GM12878 (cell line): ENCODE results near the gene MRPL30. TPM values are rescaled to one million over a fixed set of nuclear protein-coding genes. Genes with fewer than 3 reads are reported as not detected.

ENCODE experiments used
- CREB1 ChIP-seq: IDR thresholded peaks from 2 replicates; pipeline ENCODE4 v1.6.1; 2012; ENCODE audit warnings: low read depth, mild to moderate bottlenecking, inconsistent platforms
- EGR1 ChIP-seq, 2 experiments: IDR thresholded peaks; 1 replicate in 1 of 2; 2 replicates in 1 of 2; pipeline ENCODE4 v1.6.1; 2011 to 2012; ENCODE audit warnings: low read depth in 2 of 2, low read length in 2 of 2, borderline replicate concordance in 1 of 2, mild to moderate bottlenecking in 1 of 2, moderate library complexity in 1 of 2
- GATAD2B ChIP-seq: fragments of 450-650 bp; conservative IDR thresholded peaks from 2 replicates; pipeline ENCODE4 v1.6.1; 2017; ENCODE audit warnings: low read depth, mild to moderate bottlenecking, moderate library complexity
- HDGF ChIP-seq: fragments of 450-650 bp; IDR thresholded peaks from 2 replicates; pipeline ENCODE4 v1.6.1; 2016; ENCODE audit warnings: antibody characterized with exemption
- IKZF1 ChIP-seq: fragments of 450-650 bp; conservative IDR thresholded peaks from 2 replicates; pipeline ENCODE4 v1.6.1; 2017; ENCODE audit warnings: antibody characterized with exemption, mild to moderate bottlenecking
- KDM1A ChIP-seq: fragments of 200-600 bp; sonication (generic); IDR thresholded peaks from 2 replicates; pipeline ENCODE4 v1.6.1; 2016; ENCODE audit warnings: borderline replicate concordance
- MXI1 ChIP-seq: fragments of 150-350 bp; IDR thresholded peaks from 2 replicates; pipeline ENCODE4 v1.6.1; 2011; ENCODE audit warnings: low read depth, mild to moderate bottlenecking, inconsistent platforms, low read length, improper control_type of control experiment
- NR2C2 ChIP-seq: IDR thresholded peaks from 2 replicates; pipeline ENCODE4 v1.6.1; 2011; ENCODE audit warnings: borderline replicate concordance, low read depth; ENCODE audit not compliant: control insufficient read depth, insufficient read length
- NRF1 ChIP-seq: conservative IDR thresholded peaks from 2 replicates; pipeline ENCODE4 v1.6.1; 2011; ENCODE audit warnings: mild to moderate bottlenecking, low read depth, low read length, improper control_type of control experiment
- POLR2A ChIP-seq: IDR thresholded peaks from 2 replicates; pipeline ENCODE4 v1.6.1; 2011; ENCODE audit warnings: low read depth, mild to moderate bottlenecking, low read length
- POLR2AphosphoS5 ChIP-seq: IDR thresholded peaks from 2 replicates; pipeline ENCODE4 v1.6.1; 2011; ENCODE audit warnings: mild to moderate bottlenecking, low read length, inconsistent platforms
- RCOR1 ChIP-seq: conservative IDR thresholded peaks from 2 replicates; pipeline ENCODE4 v1.6.1; 2012; ENCODE audit warnings: low read depth, low read length, improper control_type of control experiment
- RELA ChIP-seq: fragments of 450-650 bp; IDR thresholded peaks from 2 replicates; pipeline ENCODE4 v1.8.0; 2014; ENCODE audit warnings: borderline replicate concordance; ENCODE audit not compliant: partially characterized antibody
- RELB ChIP-seq: fragments of 450-650 bp; IDR thresholded peaks from 2 replicates; pipeline ENCODE4 v1.6.1; 2017; ENCODE audit warnings: low read depth, mild to moderate bottlenecking, moderate library complexity
- SMAD5 ChIP-seq: IDR thresholded peaks from 2 replicates; pipeline ENCODE4 v1.6.1; 2016; ENCODE audit warnings: antibody characterized with exemption, low read depth
- SREBF1 ChIP-seq: IDR thresholded peaks from 2 replicates; pipeline ENCODE4 v1.6.1; 2012; ENCODE audit warnings: mild to moderate bottlenecking, low read length
- TAF1 ChIP-seq: IDR thresholded peaks from 2 replicates; pipeline ENCODE4 v1.6.1; 2011; ENCODE audit warnings: mild to moderate bottlenecking, low read depth, low read length, borderline replicate concordance
- TCF12 ChIP-seq: IDR thresholded peaks from 2 replicates; pipeline ENCODE4 v1.6.1; 2011; ENCODE audit warnings: low read depth, mild to moderate bottlenecking, low read length
- TCF3 ChIP-seq: IDR thresholded peaks from 2 replicates; pipeline ENCODE4 v1.6.1; 2012; ENCODE audit warnings: low read depth, mild to moderate bottlenecking, low read length, borderline replicate concordance; ENCODE audit not compliant: insufficient read depth
- polyA plus RNA-seq, 11 experiments: library from polyadenylated mRNA; depleted of rRNA in 4 of 11; unstranded in 6 of 11; stranded (reverse) in 5 of 11; fragments of >200 nt; fragmentation: Nextera tagmentation in 4 of 11; fragmentation: Illumina TruSeq in 1 of 11; extraction: Ambion mirVana in 4 of 11; extraction: Trizol in 1 of 11; gene quantifications; 1 replicate in 1 of 11; 2 replicates in 10 of 11; pipeline versions ENCODE4 v1.2.1 to v1.2.3, GENCODE V29; 2011 to 2016; ENCODE audit warnings: inconsistent platforms in 2 of 11, missing spikeins in 2 of 11, low read depth in 1 of 11
- total RNA-seq, 4 experiments: library from RNA; depleted of rRNA in 3 of 4; stranded (reverse); fragments of >200 nt in 3 of 4; fragmentation: Illumina TruSeq in 1 of 4; extraction: Trizol in 1 of 4; gene quantifications; 2 replicates each; pipeline versions ENCODE4 v1.2.1 to v1.2.3, GENCODE V29; 2013 to 2021
- TF ChIP-seq, protein P1 (sequence below): fragments of 450-650 bp; IDR thresholded peaks from 2 replicates; pipeline ENCODE4 v1.6.1; 2018; ENCODE audit warnings: borderline replicate concordance, mild to moderate bottlenecking; ENCODE audit not compliant: partially characterized antibody
- TF ChIP-seq, protein P2 (sequence below): fragments of 450-650 bp; IDR thresholded peaks from 2 replicates; pipeline ENCODE4 v1.6.1; 2016; ENCODE audit warnings: mild to moderate bottlenecking

Gene MRPL30
- total and polyA plus RNA-seq, 10 of the 15 experiments (the other 5 are each of a cell fraction or from before 2014, with no cell fraction given): 33.6 to 63.3 (median 40.1) TPM

- TF ChIP-seq CREB1 (peak; percentile 49; the same call in 1 of the 2 replicates), TAF1 (peak; percentile 75; the same call in 1 of the 2 replicates), TCF3 (peak; percentile 53; the same call in 1 of the 2 replicates), RELA (no peak), RELB (0 out of 2 replicates have a peak, but pooled peaks have one; percentile 19), IKZF1 (peak; percentile 55; the same call in 1 of the 2 replicates), SMAD5 (no peak), KDM1A (no peak), HDGF (peak; percentile 97), SREBF1 (no peak), GATAD2B (peak; percentile 53; the same call in 1 of the 2 replicates), TCF12 (0 out of 2 replicates have a peak, but pooled peaks have one; percentile 2), NR2C2 (no peak), NRF1 (peak; percentile 44), POLR2AphosphoS5 (peak; percentile 15; the same call in 1 of the 2 replicates), MXI1 (peak; percentile 51; the same call in 1 of the 2 replicates), RCOR1 (no peak), POLR2A (peak; percentile 89), EGR1 (IDR thresholded peaks at IDR 0.05; ENCODE audit: borderline replicate concordance in 1 of 2, low read depth in 2 of 2, low read length in 2 of 2) (peak; percentile 98 to 100)
- TF ChIP-seq, protein P1, sequence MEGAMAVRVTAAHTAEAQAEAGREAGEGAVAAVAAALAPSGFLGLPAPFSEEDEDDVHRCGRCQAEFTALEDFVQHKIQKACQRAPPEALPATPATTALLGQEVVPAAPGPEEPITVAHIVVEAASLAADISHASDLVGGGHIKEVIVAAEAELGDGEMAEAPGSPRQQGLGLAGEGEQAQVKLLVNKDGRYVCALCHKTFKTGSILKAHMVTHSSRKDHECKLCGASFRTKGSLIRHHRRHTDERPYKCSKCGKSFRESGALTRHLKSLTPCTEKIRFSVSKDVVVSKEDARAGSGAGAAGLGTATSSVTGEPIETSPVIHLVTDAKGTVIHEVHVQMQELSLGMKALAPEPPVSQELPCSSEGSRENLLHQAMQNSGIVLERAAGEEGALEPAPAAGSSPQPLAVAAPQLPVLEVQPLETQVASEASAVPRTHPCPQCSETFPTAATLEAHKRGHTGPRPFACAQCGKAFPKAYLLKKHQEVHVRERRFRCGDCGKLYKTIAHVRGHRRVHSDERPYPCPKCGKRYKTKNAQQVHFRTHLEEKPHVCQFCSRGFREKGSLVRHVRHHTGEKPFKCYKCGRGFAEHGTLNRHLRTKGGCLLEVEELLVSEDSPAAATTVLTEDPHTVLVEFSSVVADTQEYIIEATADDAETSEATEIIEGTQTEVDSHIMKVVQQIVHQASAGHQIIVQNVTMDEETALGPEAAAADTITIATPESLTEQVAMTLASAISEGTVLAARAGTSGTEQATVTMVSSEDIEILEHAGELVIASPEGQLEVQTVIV: peak; percentile 27
- TF ChIP-seq, protein P2, sequence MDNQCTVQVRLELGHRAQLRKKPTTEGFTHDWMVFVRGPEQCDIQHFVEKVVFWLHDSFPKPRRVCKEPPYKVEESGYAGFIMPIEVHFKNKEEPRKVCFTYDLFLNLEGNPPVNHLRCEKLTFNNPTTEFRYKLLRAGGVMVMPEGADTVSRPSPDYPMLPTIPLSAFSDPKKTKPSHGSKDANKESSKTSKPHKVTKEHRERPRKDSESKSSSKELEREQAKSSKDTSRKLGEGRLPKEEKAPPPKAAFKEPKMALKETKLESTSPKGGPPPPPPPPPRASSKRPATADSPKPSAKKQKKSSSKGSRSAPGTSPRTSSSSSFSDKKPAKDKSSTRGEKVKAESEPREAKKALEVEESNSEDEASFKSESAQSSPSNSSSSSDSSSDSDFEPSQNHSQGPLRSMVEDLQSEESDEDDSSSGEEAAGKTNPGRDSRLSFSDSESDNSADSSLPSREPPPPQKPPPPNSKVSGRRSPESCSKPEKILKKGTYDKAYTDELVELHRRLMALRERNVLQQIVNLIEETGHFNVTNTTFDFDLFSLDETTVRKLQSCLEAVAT: peak; percentile 15; the same call in 1 of the 2 replicates
Measured at GRCh38 chr2:99141110-99142108, 39.6 kb upstream of the MRPL30 start, which contains the start of gene C2orf15 (continued).
